Glutamatergic neuron (in vitro differentiated cells): ENCODE measurements around the gene DPP9. TPM values are rescaled to one million over a fixed set of nuclear protein-coding genes. Genes with fewer than 3 reads are reported as not detected.

Experiments used
- DNase-seq: peaks from one replicate; pipeline ENCODE4 v3.0.0; 2022
- H3K27ac Mint-ChIP-seq: one replicate; pipeline ENCODE4 v1.8.0; 2020; ENCODE audit warnings: mild to moderate bottlenecking, mixed read lengths, inconsistent platforms; ENCODE audit not compliant: unreplicated experiment
- H3K27me3 Mint-ChIP-seq: one replicate; pipeline ENCODE4 v1.8.0; 2020; ENCODE audit warnings: mild to moderate bottlenecking, moderate library complexity, mixed read lengths, inconsistent platforms; ENCODE audit not compliant: unreplicated experiment
- H3K36me3 Mint-ChIP-seq: one replicate; pipeline ENCODE4 v1.8.0; 2020; ENCODE audit warnings: mild to moderate bottlenecking, mixed read lengths, inconsistent platforms; ENCODE audit not compliant: unreplicated experiment
- H3K4me1 Mint-ChIP-seq: one replicate; pipeline ENCODE4 v1.8.0; 2020; ENCODE audit warnings: mild to moderate bottlenecking, low read depth, mixed read lengths, inconsistent platforms; ENCODE audit not compliant: unreplicated experiment
- H3K4me3 Mint-ChIP-seq: one replicate; pipeline ENCODE4 v1.8.0; 2020; ENCODE audit warnings: mild to moderate bottlenecking, mixed read lengths, inconsistent platforms; ENCODE audit not compliant: unreplicated experiment
- H3K9me3 Mint-ChIP-seq: one replicate; pipeline ENCODE4 v1.8.0; 2020; ENCODE audit warnings: mild to moderate bottlenecking, moderate library complexity, mixed read lengths, inconsistent platforms; ENCODE audit not compliant: unreplicated experiment
- CTCF ChIP-seq: fragments of 200-600 bp; sonication (generic); IDR thresholded peaks from one replicate; pipeline ENCODE4 v1.5.0; 2021; ENCODE audit not compliant: partially characterized antibody, unreplicated experiment
- total RNA-seq: library from RNA; stranded (reverse); fragmentation: NEBNext Ultra II Directional; extraction: Animal tissue kit (Norgen Biotek cat#: 25700); gene quantifications from one replicate; pipeline ENCODE4 v1.2.1, GENCODE V29; 2021; ENCODE audit not compliant: unreplicated experiment

The DPP9 gene
- total RNA-seq, 1 donor from 2014 or later, result 44.8 TPM

GRCh38 chr19:4669723-4670480, 53.7 kb downstream of the DPP9 start, which contains the start of gene MYDGF:
Gene MYDGF (minus strand): TSS chr19:4670342. CDS start chr19:4670334, 8 bp downstream.
- H3K27ac Mint-ChIP-seq, result peak within 1 kb of the TSS; percentile 66
- H3K36me3 Mint-ChIP-seq, result no peaks in the 10 kb centered on the region
- TF ChIP-seq CTCF, result no peak
- peak within 1 kb of the TSS; percentile 87 for H3K4me3 Mint-ChIP-seq
- H3K27me3 Mint-ChIP-seq, result peaks cover 1% of the 10 kb centered on the region
- H3K4me1 Mint-ChIP-seq, result peaks cover 2% of the 10 kb centered on the region
- H3K9me3 Mint-ChIP-seq, result no peaks in the 10 kb centered on the region
- peak; percentile 96 for DNase-seq

GRCh38 chr19:4664642-4665041, 59.0 kb downstream of the DPP9 start:
- peaks cover 1% of the 10 kb centered on the region for H3K9me3 Mint-ChIP-seq
- no peak for TF ChIP-seq CTCF

GRCh38 chr19:4662812-4663211, 60.8 kb downstream of the DPP9 start:
- Mint-ChIP-seq H3K27me3 (peaks cover 3% of the 10 kb centered on the region), H3K4me1 (peaks cover 8% of the 10 kb centered on the region), H3K36me3 (peaks cover 5% of the 10 kb centered on the region), H3K9me3 (peaks cover 1% of the 10 kb centered on the region), H3K27ac (no peak overlapping the region), H3K4me3 (no peak overlapping the region)
- DNase-seq, result no peak
- no peak for TF ChIP-seq CTCF

More at GRCh38 chr19:4664642-4665041, 59.0 kb downstream of the DPP9 start:
- no peak overlapping the region for H3K4me3 Mint-ChIP-seq
- H3K4me1 Mint-ChIP-seq, result peaks cover 10% of the 10 kb centered on the region
- H3K27ac Mint-ChIP-seq, result no peak overlapping the region
- H3K27me3 Mint-ChIP-seq, result no peaks in the 10 kb centered on the region
- peaks cover 4% of the 10 kb centered on the region for H3K36me3 Mint-ChIP-seq
- DNase-seq, result no peak

GRCh38 chr19:4662020-4662695, 61.5 kb downstream of the DPP9 start:
- H3K4me1 Mint-ChIP-seq, result peaks cover 8% of the 10 kb centered on the region
- peak overlapping the region; percentile 4 for H3K27ac Mint-ChIP-seq
- H3K4me3 Mint-ChIP-seq, result no peak overlapping the region
- peaks cover 3% of the 10 kb centered on the region for H3K27me3 Mint-ChIP-seq
- H3K36me3 Mint-ChIP-seq, result peaks cover 5% of the 10 kb centered on the region
- H3K9me3 Mint-ChIP-seq, result peaks cover 1% of the 10 kb centered on the region
- no peak for TF ChIP-seq CTCF
- no peak for DNase-seq

- Mint-ChIP-seq H3K4me3 (no peak overlapping the region), H3K9me3 (peaks cover 1% of the 10 kb centered on the region), H3K27me3 (peaks cover 3% of the 10 kb centered on the region), H3K4me1 (peaks cover 8% of the 10 kb centered on the region), H3K36me3 (peaks cover 5% of the 10 kb centered on the region), H3K27ac (no peak overlapping the region)
- DNase-seq, result no peak
- TF ChIP-seq CTCF, result no peak
These were observed 62.6 kb downstream of the DPP9 start for GRCh38 chr19:4660993-4661392.
